Measurements from ENCODE around the gene ZNF614.
"Not testable (repeated sequence)": the region's sequence is repeated elsewhere in the genome, so short reads cannot be mapped to it uniquely, and the experiment has no call there.

ZNF614 gene

DNA sequence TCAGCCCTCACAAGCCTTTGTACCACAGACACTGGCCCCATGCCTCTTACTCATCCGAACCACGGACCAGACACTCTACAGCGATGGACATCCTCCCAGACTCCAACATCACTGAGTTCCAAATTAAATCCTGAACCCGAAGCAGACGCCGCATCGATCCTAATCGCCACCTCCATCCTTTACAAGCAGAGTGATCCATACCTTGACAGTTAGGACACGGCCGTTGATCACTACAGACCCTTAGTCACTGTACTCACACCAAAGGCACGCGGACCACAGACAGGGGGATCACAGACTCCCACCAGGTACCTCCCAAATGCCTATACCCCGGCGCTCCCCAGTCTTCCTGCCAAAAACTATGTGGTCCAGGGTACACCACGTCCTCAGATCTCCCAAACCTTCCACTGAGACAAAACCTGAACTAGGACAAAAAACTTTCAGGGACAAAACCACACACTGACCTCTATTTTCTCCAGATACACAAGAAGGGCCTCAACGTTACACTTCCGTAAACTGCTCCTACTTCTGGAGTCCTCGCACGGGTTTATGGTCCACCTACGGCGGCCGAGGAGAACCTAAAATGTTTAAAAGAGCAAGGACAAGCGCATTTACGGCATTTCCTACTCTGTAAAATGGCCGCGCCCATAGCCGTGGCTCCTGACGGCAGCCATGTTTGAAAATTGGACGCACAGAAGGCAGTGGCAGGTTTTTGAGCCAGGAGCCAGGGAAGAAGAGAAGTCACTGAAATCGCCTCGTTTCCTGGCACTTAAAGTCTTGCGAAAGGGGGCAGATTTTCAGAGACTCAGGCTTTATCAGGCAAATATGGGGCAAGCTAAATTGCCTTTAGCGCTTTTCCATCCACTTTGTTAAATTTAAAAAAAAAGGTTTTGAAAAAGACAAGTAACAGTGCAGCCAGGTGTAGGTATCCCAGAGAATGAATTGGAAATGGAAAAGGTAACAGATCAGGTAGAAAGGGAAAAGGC is 41.6 kb downstream of the ZNF614 start, which contains the start of gene ZNF350:
TSS of gene ZNF350 (minus strand) at position 532 of the 983 bp plus-strand sequence. CDS start 12,480 bp downstream, outside the sequence.
- peak; percentile 91 for DNase-seq

DNA sequence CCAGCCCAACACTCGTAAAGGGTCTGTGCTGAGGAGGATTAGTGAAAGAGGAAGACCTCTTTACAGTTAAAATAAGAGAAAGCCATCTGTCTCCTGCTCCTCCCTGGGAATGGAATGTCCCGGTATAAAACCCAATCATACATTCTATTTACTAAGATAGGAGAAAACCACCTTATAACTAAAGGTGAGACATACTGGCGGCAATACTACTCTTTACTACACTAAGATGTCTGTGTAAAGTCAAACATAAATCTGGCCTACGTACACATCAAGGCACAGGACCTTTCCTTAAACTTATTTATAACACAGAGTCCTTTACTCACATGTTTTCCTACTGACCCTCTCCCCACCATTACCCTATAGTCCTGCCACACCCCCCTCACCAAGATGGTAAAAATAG is 44.8 kb downstream of the ZNF614 start:
- DNase-seq = no peak

DNA sequence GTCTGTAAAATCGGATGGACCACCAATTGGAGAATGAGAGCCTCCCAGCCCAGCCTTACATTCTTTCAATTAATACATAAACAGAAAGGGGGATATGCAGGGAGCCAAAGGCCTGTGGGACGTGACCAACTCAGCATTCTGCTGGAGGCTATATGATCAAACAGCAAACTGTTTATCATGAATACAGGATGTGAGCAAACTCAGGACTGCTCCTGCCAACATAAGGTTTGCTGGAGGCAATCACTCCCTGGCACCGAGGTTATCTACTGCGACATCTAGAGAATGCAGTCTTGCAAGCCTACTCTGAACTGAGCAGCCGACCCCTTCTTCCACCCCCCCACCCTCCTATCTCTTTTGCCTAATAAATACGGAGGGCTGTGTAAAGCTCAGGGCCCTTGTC is 47.3 kb downstream of the ZNF614 start:
- not testable (repeated sequence) for DNase-seq

DNA sequence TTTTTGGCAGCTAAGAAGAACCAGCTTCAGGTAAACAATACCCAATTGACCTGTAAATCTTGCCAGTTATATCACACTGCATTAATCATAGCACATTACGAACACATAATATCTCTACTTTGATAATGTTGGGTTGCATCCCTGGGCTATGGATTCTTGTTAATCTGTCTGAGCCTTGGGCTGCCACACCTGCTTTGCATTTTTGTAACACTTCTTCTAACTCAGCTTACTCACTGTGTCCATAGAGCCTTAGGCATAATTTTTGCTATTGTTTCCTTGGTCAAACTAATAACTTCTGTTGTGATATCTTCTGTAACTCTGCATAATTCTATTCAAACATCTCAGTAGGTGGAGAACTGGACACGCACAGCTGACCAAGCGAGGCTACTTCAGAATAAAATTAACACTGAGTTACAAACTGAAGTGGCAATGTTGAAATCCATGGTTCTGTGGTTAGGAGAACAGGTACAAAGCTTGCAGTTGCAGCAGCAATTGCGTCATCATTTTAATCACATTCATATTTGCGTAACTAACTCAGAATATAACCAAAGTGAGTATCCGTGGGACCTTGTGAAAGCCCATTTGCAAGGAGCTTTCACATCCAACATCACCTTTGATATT is 48.0 kb downstream of the ZNF614 start:
- no peak for DNase-seq

DNA sequence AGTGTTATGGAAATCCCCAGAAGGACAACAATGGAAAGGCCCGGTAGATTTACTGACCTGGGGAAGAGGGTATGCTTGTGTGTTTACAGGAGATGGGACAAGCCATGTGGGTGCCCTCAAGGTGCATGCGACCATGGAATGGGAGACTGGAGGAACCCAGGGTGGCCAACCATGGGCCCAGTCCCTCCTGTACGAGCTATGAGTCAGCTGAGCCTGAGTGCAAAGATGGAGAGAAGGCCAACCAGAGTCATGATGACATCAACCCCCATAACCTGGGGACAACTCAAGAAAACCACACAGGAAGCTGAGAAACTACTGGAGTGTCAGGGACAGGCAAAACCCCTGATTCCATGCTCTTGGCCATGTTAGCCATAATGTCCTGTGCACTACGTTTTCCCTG is 49.3 kb downstream of the ZNF614 start:
- no peak for DNase-seq

DNA sequence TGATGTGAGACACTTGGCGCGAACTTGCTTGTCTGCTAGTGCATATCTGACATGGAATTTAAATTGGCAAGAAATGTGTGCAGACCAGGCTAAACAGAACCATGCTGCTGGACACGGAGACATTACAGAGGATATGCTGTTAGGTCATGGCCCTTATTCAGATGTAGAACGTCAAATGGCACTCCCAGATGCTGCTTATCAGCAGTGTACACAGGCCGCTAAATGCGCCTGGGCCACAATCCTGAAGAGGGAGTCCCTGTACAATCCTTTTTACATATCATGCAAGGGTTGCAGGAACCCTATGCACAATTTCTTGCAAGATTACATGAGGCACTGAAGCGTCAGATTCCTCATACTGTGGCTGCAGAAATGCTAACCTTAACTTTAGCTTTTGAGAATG is 50.8 kb downstream of the ZNF614 start:
- no peak for DNase-seq

DNA sequence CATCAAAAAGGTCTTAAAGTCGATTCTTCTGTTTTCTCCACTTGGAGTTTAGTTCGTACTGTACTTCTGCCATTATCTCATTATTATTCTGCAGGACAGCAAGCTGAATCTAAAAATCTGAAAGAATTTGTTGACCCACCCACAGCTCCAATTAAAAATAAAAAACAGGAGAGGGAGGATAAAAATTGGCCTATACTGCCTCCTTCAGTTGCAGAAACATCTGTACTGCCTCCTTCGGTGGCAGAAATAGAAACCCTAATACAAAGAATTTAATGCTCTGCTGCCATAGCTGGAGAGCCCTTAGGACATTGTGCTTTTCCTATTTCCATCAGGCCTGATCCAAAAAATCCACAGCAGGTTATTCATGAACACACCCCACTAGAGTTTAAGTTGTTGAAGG is 51.3 kb downstream of the ZNF614 start:
- DNase-seq = no peak

DNA sequence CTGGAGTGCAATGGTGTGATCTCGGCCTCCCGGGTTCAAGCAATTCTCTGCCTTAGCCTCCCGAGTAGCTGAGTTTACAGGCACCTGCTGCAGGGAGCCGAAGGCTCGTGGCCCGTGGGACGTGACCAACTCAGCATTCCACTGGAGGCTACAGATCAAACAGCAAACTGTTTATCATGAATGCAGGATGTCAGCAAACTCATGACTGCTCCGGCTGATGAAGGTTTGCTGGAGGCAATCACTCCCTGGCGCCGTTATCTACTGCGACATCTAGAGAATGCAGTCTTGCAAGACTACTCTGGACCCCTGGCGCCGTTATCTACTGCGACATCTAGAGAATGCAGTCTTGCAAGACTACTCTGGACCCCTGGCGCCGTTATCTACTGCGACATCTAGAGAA is 52.4 kb downstream of the ZNF614 start:
- DNase-seq = not testable (repeated sequence)

DNA sequence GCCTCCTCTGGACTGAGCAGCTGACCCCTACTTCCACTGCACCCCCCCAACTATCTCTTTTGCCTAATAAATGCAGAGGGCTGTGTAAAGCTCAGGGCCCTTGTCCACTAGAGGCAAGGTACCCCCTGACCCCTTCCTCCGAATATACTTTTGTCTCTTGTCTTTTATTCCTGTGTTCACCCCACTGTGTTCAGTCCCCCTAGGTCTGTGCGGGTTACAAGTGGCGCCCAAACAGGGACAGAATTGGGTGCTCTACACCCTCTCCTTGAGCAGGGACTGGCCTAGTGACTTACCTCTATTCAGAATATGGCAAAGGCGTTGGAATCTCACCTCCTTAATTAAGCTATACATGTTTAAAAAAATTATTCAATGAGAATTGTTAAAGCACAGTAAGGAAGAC is 56.6 kb downstream of the ZNF614 start:
- DNase-seq = no peak

DNA sequence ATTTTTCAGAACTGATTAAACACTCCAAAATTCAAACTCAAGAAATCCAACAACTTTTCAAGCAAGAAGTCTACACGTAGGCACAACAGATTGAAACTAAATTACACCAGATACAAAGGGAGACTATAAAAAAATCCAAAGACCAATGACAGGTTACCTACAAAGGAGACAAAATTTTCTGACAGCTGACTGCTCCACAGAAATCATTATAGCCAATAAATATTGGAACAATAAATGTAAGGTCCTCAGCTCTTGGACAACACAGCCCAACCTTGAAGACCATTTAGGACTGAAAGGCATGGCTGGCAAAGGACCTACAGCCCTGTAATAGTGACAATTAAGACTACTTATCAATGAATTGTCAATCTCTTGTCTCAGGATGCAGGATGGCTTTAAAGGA is 57.5 kb downstream of the ZNF614 start:
- DNase-seq = no peak

DNA sequence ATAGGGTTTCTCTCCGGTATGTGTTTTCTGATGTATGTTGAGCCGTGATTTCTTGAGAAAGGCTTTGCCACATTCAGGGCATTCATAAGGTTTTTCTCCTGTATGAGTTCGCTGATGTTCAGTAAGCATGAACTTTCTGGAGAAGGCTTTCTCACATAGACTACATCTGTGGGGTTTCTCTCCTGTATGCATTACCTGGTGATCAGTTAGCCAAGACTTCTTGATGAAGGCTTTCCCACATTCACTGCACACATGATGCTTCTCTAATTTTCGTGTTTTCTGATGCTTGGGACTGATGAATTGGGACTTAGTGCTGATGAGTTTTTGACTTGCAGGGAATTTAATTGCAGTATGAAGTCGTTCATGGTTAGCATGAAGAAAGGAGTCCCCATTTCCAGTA is 62.6 kb downstream of the ZNF614 start:
- DNase-seq = no peak
